DOHH2 (cell line): ENCODE measurements around the gene CRYBG1.

Source experiments
- CTCF ChIP-seq: fragments of 200-600 bp; sonication (generic); IDR thresholded peaks from one replicate; pipeline ENCODE4 v1.5.1; 2014; ENCODE audit warnings: antibody characterized with exemption, mild to moderate bottlenecking, low read depth, low read length; ENCODE audit not compliant: poor library complexity, severe bottlenecking
- EZH2phosphoT487 ChIP-seq: fragments of 200-600 bp; sonication (generic); IDR thresholded peaks from 2 replicates; pipeline ENCODE4 v1.6.1; 2017; ENCODE audit warnings: borderline replicate concordance, mild to moderate bottlenecking, antibody characterized with exemption, low read length, moderate library complexity, mixed read lengths

DNA sequence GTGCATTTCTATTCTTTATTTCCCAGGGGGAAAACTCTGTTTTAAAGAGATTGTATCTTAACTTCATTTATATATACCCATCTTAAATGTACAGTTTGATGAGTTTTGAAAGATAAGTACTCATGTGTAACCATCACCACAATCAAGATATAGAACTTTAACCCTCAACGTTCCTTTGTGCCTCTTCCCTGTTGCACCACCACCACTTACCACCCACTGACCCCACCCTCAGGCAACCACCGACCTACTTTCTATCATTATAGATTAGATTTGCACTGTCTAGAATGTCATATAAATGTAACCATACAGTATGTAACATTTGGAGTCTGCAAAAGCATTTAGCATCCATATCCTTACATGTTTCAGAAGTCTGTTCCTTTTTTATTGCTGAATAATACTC is 147.8 kb downstream of the CRYBG1 start:
- no peak for TF ChIP-seq EZH2phosphoT487
- no peak for TF ChIP-seq CTCF
